ENCODE data around the gene SMAGP.
A peak's percentile ranks its signal among the peaks of the same experiment; 100 is the strongest.
"Not testable (repeated sequence)": the region's sequence is repeated elsewhere in the genome, so short reads cannot be mapped to it uniquely, and the experiment has no call there.

The SMAGP gene, protein sequence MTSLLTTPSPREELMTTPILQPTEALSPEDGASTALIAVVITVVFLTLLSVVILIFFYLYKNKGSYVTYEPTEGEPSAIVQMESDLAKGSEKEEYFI

DNA sequence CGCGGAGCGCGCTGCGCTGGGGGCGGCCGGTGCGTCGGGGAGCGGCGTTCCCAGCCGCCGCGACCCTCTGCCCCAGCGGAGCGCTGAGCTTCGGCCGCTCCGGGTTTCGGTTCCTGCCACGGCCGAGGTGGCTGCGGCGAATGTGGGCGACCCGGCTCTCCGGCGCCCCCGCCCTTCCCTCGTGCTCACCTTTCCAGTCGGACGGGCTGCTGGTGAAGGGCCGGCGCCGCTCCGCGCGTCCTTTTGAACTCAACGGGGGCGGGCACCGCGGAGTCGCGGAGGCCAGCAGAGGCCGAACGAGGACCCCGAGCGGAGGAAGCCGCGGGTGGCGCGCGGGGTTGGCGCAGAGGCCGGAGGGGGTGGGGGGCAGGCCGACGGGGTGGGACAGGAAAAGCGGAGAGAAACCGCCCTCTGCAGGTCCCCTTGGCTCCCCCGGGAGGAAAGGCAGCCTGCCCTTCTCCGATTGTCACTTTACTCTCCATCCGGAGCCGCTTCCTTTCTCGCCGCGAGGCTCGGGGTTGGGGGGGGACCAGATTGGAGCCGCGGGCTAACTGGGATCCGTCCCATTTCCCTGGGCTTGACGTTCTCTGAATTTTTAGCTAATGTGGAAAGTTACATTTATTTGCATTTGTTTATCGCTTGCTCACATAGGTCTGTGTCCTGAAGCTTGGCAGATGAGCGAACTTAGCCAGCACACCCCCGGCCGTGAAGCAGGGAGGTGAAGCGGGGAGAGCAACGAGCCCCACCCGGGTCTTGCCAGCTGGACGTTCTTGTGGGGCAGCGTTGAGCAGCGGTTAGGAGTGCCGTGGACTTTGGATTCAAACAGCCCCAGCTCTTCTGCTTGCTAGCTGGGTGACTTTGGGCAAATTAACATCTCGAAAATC, at the start of gene SMAGP:
Gene SMAGP (minus strand): TSS at position 349 of the 884 bp plus-strand sequence. CDS start 1,137 bp downstream, outside the sequence.
- DNase-seq, result peak; percentile 18

DNA sequence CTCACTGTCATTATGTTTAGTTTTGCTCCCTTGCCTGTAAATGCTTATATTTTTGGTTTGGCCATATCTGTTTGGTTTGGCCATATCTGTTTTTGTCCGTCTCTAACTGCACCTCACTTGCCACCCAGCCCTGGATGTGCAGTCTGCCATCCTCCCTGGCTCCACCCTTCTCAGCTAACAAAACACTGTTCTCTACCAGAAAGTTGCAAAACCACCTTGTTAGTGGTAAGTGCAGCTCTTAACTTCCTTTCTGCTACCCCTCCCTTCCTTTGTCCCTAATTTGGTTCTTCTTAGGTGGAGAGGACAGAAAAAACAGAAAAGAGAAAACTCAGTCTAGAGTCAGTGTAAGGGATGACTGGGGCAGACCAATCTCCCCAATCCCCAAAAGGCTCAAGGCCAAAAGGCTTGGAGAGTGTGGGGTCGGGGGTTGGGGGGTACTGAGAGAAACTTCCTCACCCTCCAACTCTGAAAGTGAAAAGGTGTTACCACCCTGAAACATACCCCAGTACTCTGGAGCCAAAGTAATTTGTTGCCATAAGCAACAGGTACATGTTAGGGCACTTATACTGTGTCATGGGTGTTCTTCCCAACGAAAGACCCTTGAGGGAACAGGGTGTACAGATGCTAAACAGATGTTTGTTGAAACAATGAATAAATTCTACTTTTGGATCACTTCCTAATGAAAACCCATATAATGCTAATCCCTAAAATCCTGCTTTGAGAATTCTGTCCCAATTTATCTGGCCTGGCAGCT, 48.8 kb upstream of the SMAGP start:
- DNase-seq, result no peak

DNA sequence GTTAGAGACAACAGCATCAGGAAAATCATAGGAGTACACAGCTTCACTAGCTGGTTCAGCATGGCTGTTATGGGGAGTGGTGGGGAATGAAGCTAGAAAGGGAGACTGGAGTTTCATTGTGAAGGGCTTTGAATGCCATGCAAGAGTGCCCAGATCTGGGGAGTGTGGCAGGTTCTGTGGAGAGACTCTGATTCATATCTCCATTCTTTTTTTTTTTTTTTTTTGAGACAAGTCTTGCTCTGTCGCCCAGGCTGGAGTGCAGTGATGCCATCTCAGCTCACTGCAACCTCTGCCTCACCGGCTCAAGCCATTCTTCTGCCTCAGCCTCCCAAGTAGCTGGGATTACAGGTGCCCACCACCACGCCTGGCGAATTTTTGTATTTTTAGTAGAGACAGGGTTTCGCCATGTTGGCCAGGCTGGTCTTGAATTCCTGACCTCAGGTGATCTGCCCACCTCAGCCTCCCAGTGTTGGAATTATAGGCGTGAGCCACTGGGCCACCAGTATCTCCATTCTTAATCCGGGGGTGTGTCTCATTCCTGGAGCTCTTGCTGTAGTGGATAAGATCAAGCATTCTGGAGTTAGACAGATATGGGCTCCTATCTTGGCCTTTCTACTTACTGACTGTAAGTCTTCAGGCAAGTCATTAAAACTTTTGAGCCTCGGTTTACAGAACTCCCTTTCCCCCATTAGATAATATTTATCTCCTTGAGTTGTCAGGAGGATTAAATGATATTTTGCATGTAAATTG, 48.0 kb upstream of the SMAGP start:
- not testable (repeated sequence) for DNase-seq

DNA sequence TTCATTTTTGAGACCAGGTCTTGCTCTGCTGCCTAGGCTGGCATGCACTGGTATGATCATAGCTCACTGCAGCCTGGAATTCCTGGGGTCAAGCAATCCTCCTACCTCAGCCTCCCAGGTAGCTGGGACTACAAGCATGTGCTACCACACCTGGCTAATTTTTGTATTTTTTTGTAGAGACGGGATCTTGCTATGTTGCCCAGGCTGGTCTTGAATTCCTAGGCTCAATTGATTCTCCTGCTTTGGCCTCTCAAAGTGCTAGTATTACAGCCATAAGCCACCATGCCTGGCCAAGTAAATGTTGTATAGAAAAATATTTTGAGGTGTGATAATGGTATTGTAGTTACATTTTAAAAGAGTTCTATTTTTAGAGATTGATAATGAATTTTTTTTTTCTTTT, 41.2 kb upstream of the SMAGP start:
- no peak for DNase-seq

DNA sequence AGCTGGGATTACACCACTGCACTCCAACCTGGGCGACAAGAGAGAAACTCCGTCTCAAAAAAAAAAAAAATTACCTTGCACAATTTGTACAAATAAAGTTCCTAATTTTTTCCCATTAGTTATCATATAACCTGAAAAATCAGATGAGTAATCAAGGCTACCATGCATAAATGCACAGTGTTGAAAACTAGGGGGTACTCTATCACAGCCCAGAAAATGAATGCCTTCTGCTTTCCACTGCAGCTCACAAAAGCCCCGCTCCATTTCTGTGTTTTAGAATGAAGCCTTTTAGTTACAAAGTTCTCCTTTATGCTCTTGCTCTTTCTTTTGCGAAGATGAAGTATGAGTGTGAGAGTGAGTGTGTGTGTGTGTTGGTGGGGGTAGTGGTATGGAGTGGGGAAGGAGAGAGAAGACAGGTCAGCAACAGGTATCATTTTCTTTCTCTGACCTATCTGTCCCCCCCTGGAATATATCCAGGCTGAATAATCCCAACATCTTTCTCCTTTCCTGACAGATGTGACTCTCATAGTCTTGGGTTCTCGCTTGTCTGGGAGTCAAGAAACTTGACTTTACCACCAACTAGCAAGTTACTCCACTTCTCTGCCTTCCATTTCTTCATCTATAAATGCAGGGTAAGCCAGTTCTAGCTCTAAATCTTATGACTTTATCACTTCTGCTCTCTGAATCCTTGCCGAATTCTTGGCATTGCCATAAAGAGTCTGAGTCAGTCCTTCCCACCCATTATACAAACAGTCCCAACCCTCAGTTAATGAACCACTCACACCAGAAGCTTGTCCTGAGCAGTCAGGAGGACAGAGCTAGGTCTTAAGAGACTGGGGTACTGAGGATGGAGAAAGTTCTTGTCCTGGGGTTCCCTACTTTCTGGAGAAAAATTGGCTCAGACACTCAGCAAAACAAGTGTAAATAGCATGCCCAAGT, 37.7 kb upstream of the SMAGP start:
- no peak for DNase-seq

DNA sequence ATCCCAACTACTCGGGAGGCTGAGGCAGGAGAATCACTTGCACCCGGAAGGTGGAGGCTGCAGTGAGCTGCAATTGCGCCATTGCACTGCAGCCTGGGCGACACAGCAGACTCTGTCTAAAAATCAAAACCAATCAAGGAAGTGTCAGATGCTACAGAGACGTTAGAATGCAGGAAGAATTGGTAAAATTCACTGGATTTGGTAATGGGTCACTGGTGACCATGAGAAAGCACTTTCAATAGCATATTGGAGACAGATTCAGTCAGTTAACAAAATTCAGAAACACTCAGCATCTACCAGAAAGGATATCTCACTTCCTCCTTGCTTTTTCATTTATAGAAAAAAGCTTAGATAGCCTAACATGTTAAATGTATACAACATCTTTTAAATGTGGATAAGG, 36.3 kb upstream of the SMAGP start:
- no peak for DNase-seq

DNA sequence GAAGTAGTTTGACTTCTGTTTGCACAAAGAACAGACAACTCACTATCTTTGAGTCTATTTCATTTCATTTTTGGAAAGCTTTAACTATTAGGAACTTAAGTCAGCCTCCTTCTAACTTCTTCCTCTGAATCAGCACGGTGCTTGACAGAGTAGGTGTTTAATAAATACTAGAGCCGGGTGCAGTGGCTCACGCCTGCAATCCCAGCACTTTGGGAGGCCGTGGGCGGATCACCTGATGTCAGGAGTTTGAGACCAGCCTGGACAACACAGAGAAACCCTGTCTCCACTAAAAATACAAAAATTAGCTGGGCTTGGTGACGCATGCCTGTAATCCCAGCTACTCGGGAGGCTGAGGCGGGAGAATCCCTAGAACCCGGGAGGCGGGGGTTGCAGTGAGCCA, 30.6 kb upstream of the SMAGP start:
- not testable (repeated sequence) for DNase-seq

DNA sequence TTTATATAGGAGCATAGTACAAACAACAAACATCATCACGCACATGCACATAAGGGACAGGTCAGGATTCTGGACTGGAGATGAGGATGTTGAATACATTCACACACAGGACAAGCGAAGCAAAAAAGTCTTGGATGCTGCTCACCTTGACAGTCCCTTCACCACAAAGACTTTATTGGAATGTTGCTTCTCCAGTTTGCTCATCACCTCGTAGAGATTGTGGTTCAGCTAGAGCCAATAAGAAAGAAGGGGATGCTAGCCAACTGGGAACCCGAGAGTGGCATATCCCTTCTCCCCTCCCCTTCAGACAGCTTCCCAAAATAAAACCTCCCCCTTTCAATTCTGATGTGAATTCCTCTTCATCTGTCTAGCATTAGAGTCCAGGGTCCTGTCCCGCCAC, 25.4 kb upstream of the SMAGP start:
- DNase-seq, result no peak

DNA sequence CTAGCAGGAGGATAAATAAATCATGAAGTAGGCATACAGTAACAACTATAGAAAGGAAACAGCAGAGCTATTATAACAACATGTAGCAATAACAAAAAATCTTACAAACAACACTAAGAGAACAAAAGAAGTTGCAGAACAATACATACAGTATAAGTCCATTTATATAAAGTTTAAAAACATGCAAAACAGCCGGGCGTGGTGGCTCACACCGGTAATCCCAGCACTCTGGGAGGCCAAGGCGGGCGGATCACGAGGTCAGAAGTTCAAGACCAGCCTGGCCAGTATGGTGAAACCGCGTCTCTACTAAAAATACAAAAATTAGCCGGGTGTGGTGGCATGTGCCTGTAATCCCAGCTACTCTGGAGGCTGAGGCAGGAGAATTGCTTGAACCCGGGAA, 23.9 kb upstream of the SMAGP start:
- not testable (repeated sequence) for DNase-seq

DNA sequence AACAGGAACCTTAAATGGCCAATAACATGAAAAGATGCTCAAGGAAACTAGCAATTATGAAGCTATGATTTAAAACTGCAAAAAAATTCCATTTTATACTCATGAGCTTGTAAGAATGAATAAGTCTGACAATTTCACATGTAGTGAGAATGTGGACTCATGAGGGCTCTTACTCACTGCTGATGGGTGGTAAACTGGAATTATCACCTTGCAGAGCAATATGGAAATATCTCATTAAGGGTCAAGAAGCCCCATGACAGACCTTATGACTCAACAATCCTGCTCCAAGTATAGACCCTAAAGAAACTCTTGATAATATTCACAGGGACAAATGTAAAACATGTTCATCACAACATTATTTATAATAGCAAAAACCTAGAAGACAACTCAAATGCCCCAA, 23.5 kb upstream of the SMAGP start:
- DNase-seq, result no peak

DNA sequence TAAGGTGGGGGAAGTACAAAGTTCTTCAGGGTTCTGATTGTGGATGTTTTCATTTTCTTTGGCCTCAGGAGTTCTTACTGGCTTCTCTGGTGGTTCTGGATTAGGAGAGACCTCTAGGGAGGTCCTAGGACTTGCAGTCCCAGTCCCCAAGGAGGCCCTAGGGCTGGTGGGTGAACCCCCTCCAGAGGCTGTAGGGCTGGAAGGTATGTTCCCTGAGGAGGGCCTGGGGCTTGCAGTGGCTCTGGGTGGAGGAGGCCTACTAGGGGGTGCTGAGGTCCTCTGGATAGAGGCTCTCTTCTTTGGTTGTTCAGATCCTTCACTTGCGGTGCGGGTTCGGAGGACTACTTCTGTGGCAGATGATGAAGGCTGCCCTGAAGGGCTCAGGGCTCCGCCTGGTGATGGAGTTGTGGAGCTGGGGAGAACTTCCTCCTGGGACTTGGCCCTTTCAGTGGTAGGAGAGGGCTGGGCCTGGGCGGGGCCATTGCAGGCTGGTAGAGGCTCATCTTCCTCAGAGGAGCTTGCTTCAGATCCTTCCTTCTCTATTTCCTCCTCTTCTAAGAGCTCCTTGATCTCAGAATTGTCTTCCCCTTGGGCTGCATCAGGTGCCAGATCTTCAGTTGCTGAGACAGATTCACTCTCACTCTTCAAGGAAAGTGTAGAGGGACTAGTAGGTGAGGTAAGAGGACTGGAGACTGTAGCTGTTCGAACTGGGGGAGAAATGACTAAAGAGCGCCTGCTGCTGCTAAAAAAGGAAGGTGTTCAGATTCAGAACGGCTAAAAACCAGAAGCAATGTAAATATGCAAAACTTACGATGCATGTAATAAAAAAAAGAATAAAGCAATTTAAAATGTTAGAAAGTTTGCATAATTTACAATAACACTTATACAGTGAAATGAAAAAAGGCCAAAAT, 21.6 kb upstream of the SMAGP start:
- DNase-seq, result not testable (repeated sequence)

DNA sequence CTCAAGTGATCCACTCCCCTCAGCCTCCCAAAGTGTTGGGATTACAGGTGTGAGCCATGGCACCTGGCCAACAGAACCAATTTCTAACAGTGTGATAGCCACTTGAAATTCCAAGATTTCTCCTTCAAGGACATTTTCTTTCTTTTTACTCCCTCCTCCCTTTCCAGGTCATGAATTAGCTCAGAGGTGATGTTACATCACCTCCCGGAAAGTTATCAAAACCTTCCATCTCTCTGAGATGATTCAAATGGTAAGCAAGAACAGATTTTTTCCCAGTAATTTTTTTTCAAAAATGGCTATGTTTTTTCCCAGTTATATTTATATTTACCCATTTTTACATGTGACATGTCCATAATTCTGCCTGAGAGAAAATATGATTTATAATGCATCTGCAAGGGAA, 15.6 kb upstream of the SMAGP start:
- DNase-seq, result no peak

DNA sequence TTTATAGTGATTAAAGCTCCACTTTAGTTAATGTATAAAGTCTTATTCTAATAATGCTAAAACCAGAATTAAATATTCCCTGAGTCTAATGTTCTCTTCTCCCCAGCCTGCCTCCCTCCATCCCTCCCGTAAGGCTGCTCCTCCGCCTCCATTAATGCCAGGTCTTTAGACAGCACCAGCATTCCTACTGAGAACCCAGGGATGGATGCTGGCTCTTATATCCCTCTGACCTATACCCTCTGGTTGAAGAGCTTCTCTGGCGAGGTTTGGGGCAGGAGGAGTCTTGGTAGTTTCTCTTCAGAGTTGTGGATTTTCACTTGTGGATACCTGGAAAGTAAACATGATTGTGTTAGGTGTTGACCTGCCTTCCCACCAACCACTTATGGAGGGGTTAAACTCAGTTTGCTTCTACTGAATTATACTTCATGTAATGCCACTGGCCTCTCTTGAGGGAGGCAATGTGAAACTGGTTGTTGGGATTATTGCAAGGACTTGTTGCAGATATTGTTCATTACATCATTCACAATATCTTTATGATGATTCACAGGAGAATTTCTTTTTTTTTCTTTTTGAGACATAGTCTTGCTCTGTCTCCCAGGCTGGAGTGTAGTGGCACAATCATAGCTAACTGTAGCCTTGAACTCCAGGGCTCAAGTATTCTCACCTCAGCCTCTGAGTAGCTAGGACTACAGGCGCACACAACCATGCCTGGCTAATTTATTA, 11.1 kb upstream of the SMAGP start:
- no peak for DNase-seq

DNA sequence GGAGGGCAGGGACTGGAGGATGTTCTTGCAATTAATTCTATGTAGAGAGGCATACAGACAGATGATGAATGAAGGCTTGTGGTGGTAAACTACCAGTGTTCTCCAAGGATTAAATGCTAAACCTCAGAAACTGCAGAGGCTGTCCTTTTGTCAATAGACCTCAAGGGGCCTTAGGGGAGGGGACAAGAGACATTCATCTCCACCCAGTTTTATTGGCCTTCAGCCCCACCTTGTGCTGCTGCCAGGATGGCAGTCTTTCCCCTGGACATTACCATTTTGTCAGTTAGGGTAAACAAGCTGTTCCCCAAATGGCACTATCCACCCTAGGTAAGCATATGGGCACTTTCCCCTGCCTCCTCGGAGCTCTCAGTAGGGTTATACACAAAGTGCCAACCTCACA, 4.9 kb upstream of the SMAGP start:
- DNase-seq, result no peak

DNA sequence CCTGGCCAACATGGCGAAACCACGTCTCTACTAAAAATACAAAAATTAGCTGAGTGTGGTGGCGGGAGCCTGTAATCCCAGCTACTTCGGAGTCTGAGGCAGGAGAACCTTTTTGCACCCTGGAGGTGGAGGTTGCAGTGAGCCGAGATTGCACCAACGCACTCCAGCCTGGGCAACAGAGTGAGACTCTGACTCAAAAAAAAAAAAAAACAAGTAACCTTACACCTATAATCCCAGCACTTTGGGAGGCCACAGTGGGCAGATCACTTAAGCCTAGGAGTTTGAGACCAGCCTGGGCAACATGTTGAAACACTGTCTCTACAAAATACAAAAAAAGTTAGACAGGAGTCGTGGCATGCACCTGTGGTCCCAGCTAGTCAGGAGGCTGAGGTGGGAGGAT, 2.6 kb upstream of the SMAGP start:
- DNase-seq, result not testable (repeated sequence)

DNA sequence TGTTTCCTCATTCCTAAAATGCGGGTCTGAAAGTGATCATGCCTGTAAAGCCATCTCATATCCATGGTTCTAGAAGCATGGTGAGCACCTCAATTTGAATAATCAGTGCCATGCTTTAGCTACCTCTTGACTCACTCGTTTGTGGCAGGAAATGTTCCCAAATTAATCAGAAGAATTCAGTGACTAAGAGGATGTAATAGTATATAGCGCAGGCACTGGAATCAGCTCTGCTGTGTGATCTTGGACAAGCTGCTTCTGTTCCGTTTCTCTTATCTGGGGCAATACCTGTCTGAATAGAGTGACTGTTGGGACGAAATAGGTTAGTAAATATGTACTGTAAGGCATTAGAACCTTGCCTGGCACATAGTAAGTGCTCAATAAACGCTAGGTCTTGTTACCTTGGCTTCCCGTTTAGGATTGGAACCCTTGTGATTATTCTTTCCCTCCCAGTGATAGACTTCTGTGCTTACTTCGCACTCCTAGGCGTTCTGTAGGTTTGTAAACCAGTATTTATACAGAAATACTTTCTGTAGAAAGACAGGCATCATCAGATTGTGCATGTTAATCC, 820 bp upstream of the SMAGP start:
- no peak for DNase-seq

DNA sequence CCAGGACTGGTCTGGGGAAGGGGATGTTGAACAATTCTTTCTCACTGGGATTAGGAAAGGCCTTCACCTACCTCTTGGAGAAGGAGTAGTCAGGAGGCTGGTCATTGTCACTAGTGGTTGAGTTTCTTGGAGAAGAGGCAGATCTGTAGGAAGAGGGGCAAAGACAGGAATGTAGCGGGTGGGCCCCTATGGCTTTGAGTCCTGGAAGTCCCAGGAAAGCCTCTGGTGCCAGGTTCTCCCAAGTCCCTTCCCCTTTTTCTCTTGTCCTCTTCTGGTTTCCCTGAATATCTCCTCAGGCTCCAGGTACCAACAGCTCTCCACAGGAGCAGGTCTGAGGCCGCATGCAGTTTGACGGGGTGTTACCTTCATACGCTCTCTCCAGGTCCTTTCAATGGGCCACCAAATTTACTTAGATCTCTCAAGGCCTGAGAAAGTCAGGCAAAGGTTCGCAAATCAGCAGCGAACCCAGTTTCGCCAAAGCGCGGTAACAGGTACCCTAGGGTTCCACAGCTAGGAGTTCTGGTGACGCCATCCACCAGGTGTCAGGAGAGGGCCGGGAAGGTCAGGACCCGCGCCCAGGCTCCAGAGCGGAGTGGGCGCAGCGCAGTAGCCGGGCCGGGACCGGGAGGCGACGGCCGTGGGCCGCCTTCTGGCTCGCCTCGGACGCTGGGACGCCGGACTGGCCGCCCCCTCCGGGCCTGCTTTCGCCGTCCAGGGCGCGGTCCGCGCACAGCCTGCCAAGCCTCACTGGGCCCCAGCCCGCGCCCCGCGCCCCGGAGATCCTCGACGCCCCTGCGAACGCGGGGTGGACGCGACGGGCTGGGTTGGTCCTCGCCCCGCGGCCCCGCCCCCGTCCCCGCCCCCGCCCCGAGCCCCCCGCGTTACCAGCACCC, 795 bp downstream of the SMAGP start:
- DNase-seq, result no peak

DNA sequence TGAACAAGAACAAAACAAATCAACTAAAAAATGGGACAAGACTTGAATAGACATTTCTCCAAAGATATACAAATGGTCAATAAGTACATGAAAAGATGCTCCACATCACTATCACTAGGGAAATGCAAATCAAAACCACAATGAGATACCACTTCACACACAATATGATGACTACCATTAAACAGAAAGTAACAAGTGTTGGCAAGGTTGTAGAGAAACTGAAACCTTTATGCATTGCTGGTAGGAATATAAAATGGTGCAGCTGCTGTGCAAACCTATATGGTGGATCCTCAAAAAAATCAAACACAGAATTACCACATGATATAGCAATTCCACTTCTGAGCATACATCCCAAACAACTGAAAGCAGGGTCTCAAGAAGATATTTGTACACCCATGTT, 5.2 kb downstream of the SMAGP start:
- no peak for DNase-seq

DNA sequence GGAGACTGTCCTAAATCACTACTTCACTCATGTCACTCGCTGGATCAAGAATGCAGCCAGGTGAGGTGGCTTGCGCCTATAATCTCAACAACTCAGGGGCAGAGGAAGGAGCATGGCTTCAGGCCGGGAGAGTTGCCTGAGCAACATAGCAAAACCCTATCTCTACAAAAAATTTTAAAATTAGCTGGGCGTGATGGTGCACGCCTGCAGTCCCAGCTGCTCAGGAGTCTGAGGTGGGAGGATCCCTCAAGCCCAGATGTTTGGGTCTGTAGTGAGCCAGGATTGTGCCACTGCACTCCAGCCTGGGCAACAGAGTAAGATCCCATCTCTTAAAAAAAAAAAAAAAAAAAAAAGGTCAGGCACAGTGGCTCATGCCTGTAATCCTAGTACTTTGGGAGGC, 5.9 kb downstream of the SMAGP start:
- no peak for DNase-seq
